Measurements from ENCODE around the gene TAF11L5. TPM values are rescaled to one million over a fixed set of nuclear protein-coding genes. Genes with fewer than 3 reads are reported as not detected.

Gene TAF11L5
- total and polyA plus RNA-seq, 2 of the 4 experiments (the other 2 are of a cell fraction), result not detected

GRCh38 chr5:17477043-17477442, 48.0 kb upstream of the TAF11L5 start:
- Histone ChIP-seq H2BK120ac (ENCODE audit: low read depth, low read length) (no peak overlapping the region), H2AK5ac (ENCODE audit: low read depth, low read length) (no peak overlapping the region), H4K8ac (ENCODE audit: low read depth in 2 of 2, low read length in 2 of 2) (no peak overlapping the region), H3K18ac (ENCODE audit: low read depth, low read length) (no peak overlapping the region), H3K9me3 (ENCODE audit: control insufficient read depth, insufficient read depth, low read length) (no peaks in the 10 kb centered on the region), H4K20me1 (ENCODE audit: insufficient read depth, low read length) (no peaks in the 10 kb centered on the region), H3K4me1 (ENCODE audit: control insufficient read depth, insufficient read depth, low read length) (no peaks in the 10 kb centered on the region), H3K4ac (ENCODE audit: low read depth, low read length) (no peak overlapping the region), H3K4me3 (ENCODE audit: insufficient read depth, low read depth, low read length) (no peak overlapping the region), H3K14ac (replicated peaks; ENCODE audit: low read depth, low read length) (no peak overlapping the region), H2AFZ (replicated peaks; ENCODE audit: low read length, poor library complexity) (no peak overlapping the region), H3K23ac (ENCODE audit: low read depth, low read length) (no peak overlapping the region), H3K9me1 (ENCODE audit: insufficient read depth, low read length) (no peaks in the 10 kb centered on the region), H2BK20ac (ENCODE audit: low read depth, low read length) (no peak overlapping the region), H2BK5ac (ENCODE audit: low read depth, low read length, poor library complexity, severe bottlenecking) (no peak overlapping the region), H4K5ac (ENCODE audit: low read depth, low read length) (no peak overlapping the region), H2BK15ac (ENCODE audit: low read depth, low read length) (no peak overlapping the region), H3K36me3 (ENCODE audit: control insufficient read depth, insufficient read depth, low read length) (no peaks in the 10 kb centered on the region), H3K79me1 (ENCODE audit: low read depth in 1 of 2, low read length in 2 of 2) (no peaks in the 10 kb centered on the region), H4K91ac (ENCODE audit: insufficient read depth, low read depth, low read length) (no peak overlapping the region), H3K9ac (ENCODE audit: low read depth, low read length) (no peak overlapping the region), H3K56ac (ENCODE audit: extremely low read depth, insufficient read depth, low read length) (no peak overlapping the region), H2AK9ac (replicated peaks; ENCODE audit: low read depth, low read length, poor library complexity) (no peak overlapping the region), H3K4me2 (ENCODE audit: low read depth, low read length) (no peak overlapping the region), H3K27me3 (ENCODE audit: control insufficient read depth, insufficient read depth, low read length) (peaks cover 6% of the 10 kb centered on the region), H3K27ac (ENCODE audit: insufficient read depth, low read length) (no peak overlapping the region)
- no TSS peak for BruUV-seq (replicated peaks)
- dilution Hi-C loops (cut with HindIII; ENCODE audit: low sequenced_read_pairs, unreplicated experiment), result no loop called here
- TF ChIP-seq MAZ (IDR thresholded peaks at IDR 0.05; ENCODE audit: borderline replicate concordance, low read depth, low read length) (no peak), BHLHE40 (IDR thresholded peaks at IDR 0.05; ENCODE audit: low read depth, low read length) (no peak), MAFK (IDR thresholded peaks at IDR 0.05; ENCODE audit: low read depth, low read length) (no peak), NFE2L2 (IDR thresholded peaks at IDR 0.05; ENCODE audit: low read depth, low read length) (no peak), CTCF (conservative IDR thresholded peaks at IDR 0.05; ENCODE audit: low read depth, low read length) (no peak), RCOR1 (IDR thresholded peaks at IDR 0.05; ENCODE audit: insufficient replicate concordance, low read length) (no peak), ELK1 (IDR thresholded peaks at IDR 0.05; ENCODE audit: borderline replicate concordance, low read depth, low read length) (no peak), SMC3 (IDR thresholded peaks at IDR 0.05; ENCODE audit: low read depth, low read length) (no peak), USF2 (IDR thresholded peaks at IDR 0.05; ENCODE audit: low read depth, low read length) (no peak), CHD1 (IDR thresholded peaks at IDR 0.05; ENCODE audit: low read depth, low read length) (no peak), CEBPB (IDR thresholded peaks at IDR 0.05; ENCODE audit: low read depth, low read length) (no peak), FOS (IDR thresholded peaks at IDR 0.05; ENCODE audit: low read depth, low read length) (no peak), MXI1 (IDR thresholded peaks at IDR 0.05; ENCODE audit: borderline replicate concordance, low read depth, low read length) (no peak), RAD21 (IDR thresholded peaks at IDR 0.05; ENCODE audit: low read length) (no peak)
- in situ Hi-C loops (cut with MboI; ENCODE audit: low sequenced_read_pairs), result no loop called here
- CTCF ChIA-PET, result interaction anchor here (0.5 to 0.6 kb wide), 2 partner anchors 8 to 158 kb away, joined by 3 to 4 read pairs; no protein-coding TSS in a partner anchor
- ATAC-seq (ENCODE audit: low read depth) (no peak), DNase-seq (no peak)
- WGBS, 2 experiments (ENCODE audit: extremely low coverage in 2 of 2, insufficient read length in 1 of 2), result no CpG with 5 or more reads among the region's 3 CpGs
- intact Hi-C loops (cut with micrococcal nuclease), result no loop called here
- POLR2A ChIA-PET (ENCODE audit: unreplicated experiment), result no interaction called here

Measured in IMR-90 (cell line).